Airway epithelial cell (primary cell): ENCODE measurements around the gene USP17L19. TPM values are rescaled to one million over a fixed set of nuclear protein-coding genes. Genes with fewer than 3 reads are reported as not detected.

Experiments used
- total RNA-seq: library from RNA; depleted of rRNA; stranded (reverse); fragments of >200 nt; gene quantifications from 2 replicates; pipeline ENCODE4 v1.2.3, GENCODE V29; 2015

The USP17L19 gene
- not detected in 2 replicates for total RNA-seq

GRCh38 chr4:9253078-9253477 is at the start of gene USP17L19:
Gene USP17L19 (plus strand): TSS chr4:9253378. CDS start chr4:9253378, 0 bp downstream.

GRCh38 chr4:9210357-9210756 is 42.8 kb upstream of the USP17L19 start, which contains the start of gene USP17L10:
Gene USP17L10 (plus strand): TSS chr4:9210657. CDS start chr4:9210657, 0 bp downstream.

GRCh38 chr4:9215105-9215504 is 38.1 kb upstream of the USP17L19 start, which contains the start of gene USP17L11:
Gene USP17L11 (plus strand): TSS chr4:9215405. CDS start chr4:9215405, 0 bp downstream.

GRCh38 chr4:9219852-9220251 is 33.3 kb upstream of the USP17L19 start, which contains the start of gene USP17L12:
Gene USP17L12 (plus strand): TSS chr4:9220152. CDS start chr4:9220152, 0 bp downstream.

GRCh38 chr4:9224596-9224995 is 28.6 kb upstream of the USP17L19 start, which contains the start of gene USP17L13:
Gene USP17L13 (plus strand): TSS chr4:9224896. CDS start chr4:9224896, 0 bp downstream.

GRCh38 chr4:9234085-9234484 is 19.1 kb upstream of the USP17L19 start, which contains the start of gene USP17L15:
Gene USP17L15 (plus strand): TSS chr4:9234385. CDS start chr4:9234385, 0 bp downstream.

GRCh38 chr4:9243579-9243978 is 9.6 kb upstream of the USP17L19 start, which contains the start of gene USP17L17:
Gene USP17L17 (plus strand): TSS chr4:9243879. CDS start chr4:9243879, 0 bp downstream.

GRCh38 chr4:9247953-9248680 is 5.1 kb upstream of the USP17L19 start, which contains the start of gene USP17L18:
Gene USP17L18 (plus strand): TSS chr4:9248630. CDS start chr4:9248630, 0 bp downstream.

GRCh38 chr4:9257824-9258223 is 4.6 kb downstream of the USP17L19 start, which contains the start of gene USP17L20:
Gene USP17L20 (plus strand): TSS chr4:9258124. CDS start chr4:9258124, 0 bp downstream.

GRCh38 chr4:9262572-9262971 is 9.4 kb downstream of the USP17L19 start, which contains the start of gene USP17L21:
Gene USP17L21 (plus strand): TSS chr4:9262872. CDS start chr4:9262872, 0 bp downstream.

GRCh38 chr4:9267319-9267718 is 14.1 kb downstream of the USP17L19 start, which contains the start of gene USP17L22:
Gene USP17L22 (plus strand): TSS chr4:9267619. CDS start chr4:9267619, 0 bp downstream.

Other genes with a start within 250 kb of the USP17L19 start
- gene FAM90A26, start 83.0 kb upstream of the USP17L19 start, total RNA-seq: not detected in 2 replicates
- not detected in 2 replicates for gene USP17L10, start 42.7 kb upstream of the USP17L19 start, total RNA-seq
- gene USP17L11, start 38.0 kb upstream of the USP17L19 start, total RNA-seq: not detected in 2 replicates
- gene USP17L12, start 33.2 kb upstream of the USP17L19 start, total RNA-seq: not detected in 2 replicates
- gene USP17L13, start 28.5 kb upstream of the USP17L19 start, total RNA-seq: not detected in 2 replicates
- gene USP17L15, start 19.0 kb upstream of the USP17L19 start, total RNA-seq: not detected in 2 replicates
- gene USP17L17, start 9.5 kb upstream of the USP17L19 start, total RNA-seq: not detected in 2 replicates
- not detected in 2 replicates for gene USP17L18, start 4.7 kb upstream of the USP17L19 start, total RNA-seq
- gene USP17L20, start 4.7 kb downstream of the USP17L19 start, total RNA-seq: not detected in 2 replicates
- not detected in 2 replicates for gene USP17L21, start 9.5 kb downstream of the USP17L19 start, total RNA-seq
- not detected in 2 replicates for gene USP17L22, start 14.2 kb downstream of the USP17L19 start, total RNA-seq
- gene USP17L24, start 71.8 kb downstream of the USP17L19 start, total RNA-seq: not detected in 2 replicates
- not detected in 2 replicates for gene USP17L25, start 76.5 kb downstream of the USP17L19 start, total RNA-seq
- gene USP17L26, start 81.3 kb downstream of the USP17L19 start, total RNA-seq: not detected in 2 replicates
- not detected in 2 replicates for gene USP17L5, start 86.0 kb downstream of the USP17L19 start, total RNA-seq
- not detected in 2 replicates for gene USP17L27, start 90.8 kb downstream of the USP17L19 start, total RNA-seq
- gene USP17L28, start 95.5 kb downstream of the USP17L19 start, total RNA-seq: not detected in 2 replicates
- gene USP17L29, start 100.3 kb downstream of the USP17L19 start, total RNA-seq: not detected in 2 replicates
- gene USP17L30, start 109.8 kb downstream of the USP17L19 start, total RNA-seq: not detected in 2 replicates
- gene DEFB131A, start 191.0 kb downstream of the USP17L19 start, total RNA-seq: not detected in 2 replicates